AG04450 (cell line): ENCODE data around the gene NFIB. TPM values are rescaled to one million over a fixed set of nuclear protein-coding genes. Genes with fewer than 3 reads are reported as not detected.

Source experiments
- CTCF ChIA-PET: fragments of 300-600, 350-600 bp; formaldehyde crosslinking; extraction: SDS; loops from one replicate; lab custom pipeline; 2022; ENCODE audit warnings: antibody characterized with exemption, inconsistent platforms; lab: Charles Lee
- POLR2A ChIA-PET: fragments of 350-600 bp; formaldehyde crosslinking; extraction: SDS; loops from one replicate; lab custom pipeline; 2021; ENCODE audit warnings: antibody characterized with exemption, inconsistent platforms; lab: Yijun Ruan, JAX
- DNase-seq: peaks from one replicate; pipeline ENCODE4 v3.0.0-alpha.2; 2011; ENCODE audit warnings: low read depth, low spot score
- H3K27ac ChIP-seq: one replicate; pipeline ENCODE4 v1.5.1; 2012; ENCODE audit warnings: low read depth, low read length, control low read depth
- H3K27me3 ChIP-seq: one replicate; pipeline ENCODE4 v1.6.0; 2012; ENCODE audit warnings: low read length; ENCODE audit not compliant: control insufficient read depth, insufficient read depth
- H3K4me3 ChIP-seq: 2 replicates; pipeline ENCODE4 v1.5.1; 2011; ENCODE audit warnings: mild to moderate bottlenecking, low read depth, low read length, control low read depth
- H3K9me3 ChIP-seq: 2 replicates; pipeline ENCODE4 v1.5.1; 2012; ENCODE audit warnings: low read length; ENCODE audit not compliant: control insufficient read depth, insufficient read depth
- CTCF ChIP-seq: IDR thresholded peaks from 2 replicates; pipeline ENCODE4 v1.5.1; 2011; ENCODE audit warnings: low read depth, low read length, control low read depth, inconsistent platforms
- polyA plus RNA-seq: library from polyadenylated mRNA; depleted of rRNA; stranded (reverse); fragments of >200 nt; gene quantifications from 2 replicates; pipeline ENCODE4 v1.2.3, GENCODE V29; 2011

NFIB gene
- polyA plus RNA-seq, 1 experiment = 2.2 TPM

DNA sequence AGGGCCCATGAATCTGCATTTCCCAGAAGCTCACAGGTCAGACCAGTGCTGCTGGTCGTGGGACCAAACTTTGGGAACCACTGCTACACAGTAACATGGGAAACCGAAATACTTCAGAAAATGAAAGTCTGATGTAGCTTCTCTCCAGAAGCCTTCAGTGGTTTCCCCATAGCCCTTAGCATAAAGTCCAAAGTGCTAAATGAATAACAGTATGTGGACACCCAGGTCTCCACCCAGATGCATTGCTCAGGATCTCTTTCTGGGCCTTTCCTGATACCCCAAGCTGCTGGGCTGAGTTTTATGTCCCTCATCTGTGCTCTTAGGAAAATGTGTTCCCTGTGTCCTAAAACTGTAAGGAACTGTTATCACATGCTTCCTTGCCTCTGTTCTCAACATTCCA is 100.4 kb downstream of the NFIB start:
- no peaks in the 10 kb centered on the region for H3K9me3 ChIP-seq
- CTCF ChIA-PET = interaction anchor here (0.6 to 0.8 kb wide), 2 partner anchors 14 to 1179 kb away, joined by 3 to 4 read pairs; no protein-coding TSS in a partner anchor
- POLR2A ChIA-PET = no interaction called here
- TF ChIP-seq CTCF = no peak
- H3K4me3 ChIP-seq = no peak overlapping the region
- no peaks in the 10 kb centered on the region for H3K27me3 ChIP-seq
- no peak overlapping the region for H3K27ac ChIP-seq
- DNase-seq = no peak

GRCh38 chr9:14212697-14213420 is 101.1 kb downstream of the NFIB start:
- no peak overlapping the region for H3K27ac ChIP-seq
- H3K27me3 ChIP-seq = no peaks in the 10 kb centered on the region
- H3K4me3 ChIP-seq = no peak overlapping the region
- ChIA-PET CTCF (interaction anchor here (0.6 to 0.8 kb wide), 2 partner anchors 14 to 1178 kb away, joined by 3 to 4 read pairs; no protein-coding TSS in a partner anchor), POLR2A (no interaction called here)
- TF ChIP-seq CTCF = no peak
- no peak for DNase-seq
- no peaks in the 10 kb centered on the region for H3K9me3 ChIP-seq

GRCh38 chr9:14212077-14212476 is 101.9 kb downstream of the NFIB start:
- H3K4me3 ChIP-seq = no peak overlapping the region
- CTCF ChIA-PET = no interaction called here
- DNase-seq = peak; percentile 18
- H3K27me3 ChIP-seq = no peaks in the 10 kb centered on the region
- no peaks in the 10 kb centered on the region for H3K9me3 ChIP-seq
- no peak for TF ChIP-seq CTCF
- no peak overlapping the region for H3K27ac ChIP-seq
- POLR2A ChIA-PET = no interaction called here

- no peak for TF ChIP-seq CTCF
- H3K4me3 ChIP-seq = no peak overlapping the region
- ChIA-PET CTCF (no interaction called here), POLR2A (no interaction called here)
- DNase-seq = no peak
- no peaks in the 10 kb centered on the region for H3K9me3 ChIP-seq
- no peaks in the 10 kb centered on the region for H3K27me3 ChIP-seq
- H3K27ac ChIP-seq = no peak overlapping the region
Observed at GRCh38 chr9:14211564-14211963, 102.4 kb downstream of the NFIB start.

DNA sequence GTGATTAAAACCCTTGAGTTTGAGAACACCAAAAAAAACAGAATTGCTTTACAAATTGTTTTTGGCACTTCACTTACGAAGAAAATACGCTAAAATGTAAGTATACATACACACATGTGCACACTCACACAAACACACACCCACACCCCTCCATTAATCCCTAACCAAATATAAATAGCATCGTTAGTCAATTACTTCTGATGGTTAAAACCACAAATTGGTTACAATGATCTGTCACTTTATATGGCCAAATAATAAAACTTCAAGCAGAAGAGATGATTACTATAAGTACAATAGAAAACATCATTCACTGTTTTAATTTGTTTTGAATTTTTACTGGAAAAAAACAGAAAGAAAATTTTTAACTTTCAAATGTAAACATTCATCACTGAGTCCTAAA is 103.5 kb downstream of the NFIB start:
- no peak for TF ChIP-seq CTCF
- H3K4me3 ChIP-seq = no peak overlapping the region
- no peak for DNase-seq
- POLR2A ChIA-PET = no interaction called here
- no peak overlapping the region for H3K27ac ChIP-seq
- H3K9me3 ChIP-seq = no peaks in the 10 kb centered on the region
- CTCF ChIA-PET = no interaction called here
- no peaks in the 10 kb centered on the region for H3K27me3 ChIP-seq
